Measurements from ENCODE around the gene PRKCE.

Gene PRKCE

DNA sequence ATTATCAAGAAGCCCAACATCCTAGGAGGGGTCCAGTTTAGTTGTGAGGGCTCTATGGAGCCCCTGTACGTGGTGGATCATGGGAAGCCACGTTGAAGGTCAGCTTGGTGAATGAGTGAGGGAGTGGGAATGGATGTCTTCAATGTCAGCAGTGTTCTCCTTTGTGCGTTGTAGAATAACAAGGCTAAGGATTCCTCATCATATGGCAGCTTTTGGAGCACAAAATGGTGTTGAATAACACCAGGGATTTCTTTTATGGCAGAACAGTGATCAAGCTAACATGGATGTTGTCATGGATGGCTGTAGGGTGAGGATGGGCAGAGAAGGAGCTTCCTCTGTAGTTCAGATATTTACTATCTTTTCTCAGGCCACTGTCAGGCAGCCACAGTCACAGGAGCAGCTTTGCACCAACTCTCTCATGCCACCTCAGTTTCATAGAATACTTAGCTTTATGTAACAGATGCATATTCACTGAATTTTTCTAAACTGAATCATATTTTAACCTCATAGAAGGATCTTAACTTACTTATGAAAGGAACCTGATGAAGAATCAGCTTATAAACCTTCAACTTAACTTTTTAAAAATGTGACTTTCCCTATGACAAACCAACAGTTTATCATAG lies 361.3 kb downstream of the PRKCE start:
- no peak for DNase-seq (ENCODE audit: low read depth, low spot score)

DNA sequence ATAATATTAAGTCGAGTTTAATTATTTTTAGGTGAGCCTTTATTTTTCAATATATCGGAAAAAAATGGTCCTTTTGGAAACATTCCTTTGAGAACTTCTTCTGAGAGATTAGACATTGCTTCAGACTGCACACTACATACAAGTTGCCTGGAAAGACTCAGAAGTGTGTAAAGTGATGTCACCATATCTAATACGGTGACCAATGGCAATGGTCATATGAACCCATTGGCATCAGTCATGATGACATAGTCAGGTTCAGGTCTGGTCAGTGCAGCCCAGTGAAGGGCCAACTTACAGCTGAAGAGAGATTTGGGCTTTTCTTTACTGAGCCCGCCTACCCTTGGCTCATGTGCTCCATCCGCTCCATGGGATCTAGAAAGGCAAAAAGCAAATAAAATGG lies 362.3 kb downstream of the PRKCE start:
- DNase-seq (ENCODE audit: low read depth, low spot score): no peak

DNA sequence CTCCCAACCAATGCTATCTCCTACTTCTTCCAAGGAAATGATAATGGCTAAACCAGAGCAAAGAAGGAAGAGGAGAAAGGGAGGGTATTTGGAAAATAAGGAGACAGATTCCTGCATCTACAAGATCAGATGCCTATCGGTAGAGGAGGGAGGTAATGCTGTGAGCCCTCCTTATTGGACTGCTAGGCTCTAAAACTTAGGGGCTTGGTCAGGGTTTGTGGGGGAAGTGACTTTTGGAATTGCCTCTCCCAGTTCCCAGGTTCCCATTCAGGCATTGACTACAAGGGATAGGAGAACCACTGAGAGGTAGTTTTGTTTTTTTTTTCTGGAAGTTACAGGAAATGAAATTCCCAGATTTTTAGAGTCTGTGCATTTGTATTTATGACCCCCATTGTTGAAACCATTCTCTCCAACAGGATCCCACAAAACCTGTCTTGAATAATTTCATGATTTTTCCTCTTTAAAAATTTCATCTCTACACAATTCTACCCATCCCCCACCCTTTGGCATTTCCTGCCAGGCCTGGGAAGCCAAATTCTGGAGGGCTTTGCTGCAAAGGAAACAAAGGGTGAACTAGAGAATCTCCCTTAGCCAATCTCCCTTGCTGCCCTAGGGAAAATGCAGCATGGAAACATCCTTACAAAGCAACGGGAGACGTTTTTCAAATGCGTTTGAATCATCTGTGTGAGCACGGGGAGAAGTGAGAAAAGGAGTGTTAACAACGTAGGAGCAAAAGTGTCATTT lies 363.6 kb downstream of the PRKCE start:
- peak; percentile 81 for DNase-seq (ENCODE audit: low read depth, low spot score)

DNA sequence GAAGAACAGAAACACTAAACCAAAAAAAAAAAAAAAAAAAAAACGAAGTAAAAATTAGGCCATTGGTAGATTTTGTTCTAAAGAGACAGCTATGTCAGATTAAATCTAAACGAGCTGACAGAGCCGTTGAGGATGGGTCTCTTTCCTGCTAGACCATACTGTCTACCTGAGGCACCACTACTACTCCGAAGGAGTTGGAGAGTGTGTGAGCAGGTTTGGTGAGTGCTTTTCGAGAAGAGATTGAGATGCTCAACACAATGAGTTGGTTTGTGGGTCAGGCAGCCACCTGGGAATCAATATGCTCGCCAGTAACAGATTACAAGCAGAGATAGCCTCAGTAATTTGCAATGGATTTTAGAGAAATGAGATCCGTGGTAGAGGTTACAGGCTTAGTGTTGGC lies 364.2 kb downstream of the PRKCE start:
- peak; percentile 69 for DNase-seq (ENCODE audit: low read depth, low spot score)

DNA sequence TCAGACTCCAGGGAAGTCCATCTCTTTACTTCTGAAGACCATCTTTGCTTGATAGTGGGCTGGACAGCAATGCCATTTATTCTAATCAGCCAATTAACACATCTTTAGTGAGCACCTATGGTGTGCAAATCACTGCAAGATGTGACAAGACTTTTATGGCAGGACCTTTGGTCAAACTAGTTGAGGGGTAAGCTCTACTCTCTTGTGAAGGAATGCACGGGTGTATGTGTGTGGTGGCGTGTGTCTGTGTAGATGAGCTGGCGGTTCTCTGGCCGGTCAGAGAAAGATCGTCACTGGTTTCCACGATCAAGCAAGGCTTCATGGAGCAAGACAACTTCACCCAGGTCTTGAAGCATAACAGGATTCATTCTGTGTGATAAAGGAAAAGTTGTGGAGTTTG lies 364.6 kb downstream of the PRKCE start:
- peak; percentile 14 for DNase-seq (ENCODE audit: low read depth, low spot score)

DNA sequence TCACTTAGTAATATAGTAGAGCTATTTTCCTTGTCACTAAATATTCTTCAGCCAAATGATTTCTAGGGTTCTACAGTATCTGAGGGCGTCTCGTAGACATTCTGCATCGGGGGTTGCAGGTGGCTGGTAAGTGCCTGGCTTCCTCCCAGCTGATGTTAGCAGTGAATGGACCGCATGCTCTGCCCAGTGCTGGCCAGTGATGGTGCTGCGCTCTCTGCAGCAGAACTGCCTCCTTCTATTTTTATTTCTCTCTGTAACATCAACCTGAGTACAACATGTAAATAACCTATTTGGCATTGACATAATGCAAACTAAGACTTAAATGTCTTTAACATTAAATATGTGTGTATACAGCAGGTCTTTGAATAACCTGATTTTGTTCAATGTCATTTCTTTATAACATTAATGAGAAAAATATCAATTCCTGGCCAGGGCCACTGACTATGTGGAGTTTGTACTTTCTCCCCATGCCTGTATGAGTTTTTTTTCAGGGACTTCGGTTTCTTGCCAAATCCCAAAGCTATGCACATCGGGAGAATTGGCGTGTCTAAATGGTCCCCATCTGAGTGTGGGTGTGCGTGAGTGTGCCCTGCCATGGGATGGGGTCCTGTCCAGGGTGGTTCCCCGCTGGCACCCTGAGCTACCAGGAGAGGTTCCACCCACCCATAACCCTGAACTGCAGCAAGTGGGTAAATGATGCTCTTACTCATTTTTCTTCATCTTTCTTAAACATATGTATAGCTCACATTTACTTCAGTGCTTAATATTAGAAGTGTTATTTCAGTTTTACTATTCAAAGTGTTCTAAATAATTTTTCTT lies 367.5 kb downstream of the PRKCE start:
- DNase-seq (ENCODE audit: low read depth, low spot score): no peak

DNA sequence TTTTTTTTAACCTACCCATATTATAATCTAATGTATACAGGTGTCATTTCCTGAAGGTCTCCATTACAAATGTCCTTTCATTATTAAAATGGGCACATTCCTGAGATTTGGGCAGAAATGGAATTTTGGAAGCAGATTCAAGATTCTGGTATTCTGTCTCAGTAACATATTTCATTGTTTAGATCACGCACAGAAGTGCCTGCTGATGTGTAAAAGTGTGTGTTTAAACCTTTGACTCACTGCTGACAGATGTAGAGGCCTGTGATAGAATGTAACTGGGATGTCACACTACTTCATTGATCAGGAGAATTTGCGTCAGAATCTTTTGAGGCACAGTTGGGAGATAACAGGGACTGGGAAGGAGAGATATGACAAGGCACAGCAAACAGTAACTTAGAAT lies 368.9 kb downstream of the PRKCE start:
- no peak for DNase-seq (ENCODE audit: low read depth, low spot score)

DNA sequence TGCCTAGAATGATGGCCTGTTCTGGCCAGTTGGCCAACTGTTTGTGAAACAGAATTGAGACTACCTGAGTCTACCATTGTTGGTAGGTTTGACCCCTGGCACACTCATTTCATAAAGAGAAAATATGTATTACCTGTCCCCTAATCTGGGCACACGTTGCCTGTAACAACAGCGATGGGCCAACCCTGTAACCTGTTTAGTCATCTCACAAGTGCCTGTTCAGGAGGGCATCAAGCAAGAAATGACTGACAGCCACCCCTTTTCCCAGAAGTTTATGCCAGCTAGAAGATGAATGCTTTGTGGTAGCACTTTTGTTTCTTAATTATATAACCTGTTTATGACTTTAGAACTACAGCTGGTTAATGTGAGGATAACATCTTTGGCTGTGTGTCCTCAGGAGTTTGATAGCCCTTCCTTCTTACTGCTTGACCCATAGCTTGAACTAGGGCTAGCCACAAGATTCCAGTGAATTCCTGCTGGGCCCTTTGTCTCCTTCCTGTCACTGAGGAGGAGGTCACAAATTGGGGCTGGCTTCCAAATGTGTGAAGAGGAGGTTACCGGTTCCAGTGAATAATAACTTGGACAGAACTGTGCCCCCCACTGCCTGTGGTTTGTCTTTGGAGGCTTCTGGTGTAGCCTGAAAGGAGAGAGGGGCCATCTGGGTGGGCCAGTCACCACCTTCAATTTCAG lies 371.8 kb downstream of the PRKCE start:
- no peak for DNase-seq (ENCODE audit: low read depth, low spot score)

DNA sequence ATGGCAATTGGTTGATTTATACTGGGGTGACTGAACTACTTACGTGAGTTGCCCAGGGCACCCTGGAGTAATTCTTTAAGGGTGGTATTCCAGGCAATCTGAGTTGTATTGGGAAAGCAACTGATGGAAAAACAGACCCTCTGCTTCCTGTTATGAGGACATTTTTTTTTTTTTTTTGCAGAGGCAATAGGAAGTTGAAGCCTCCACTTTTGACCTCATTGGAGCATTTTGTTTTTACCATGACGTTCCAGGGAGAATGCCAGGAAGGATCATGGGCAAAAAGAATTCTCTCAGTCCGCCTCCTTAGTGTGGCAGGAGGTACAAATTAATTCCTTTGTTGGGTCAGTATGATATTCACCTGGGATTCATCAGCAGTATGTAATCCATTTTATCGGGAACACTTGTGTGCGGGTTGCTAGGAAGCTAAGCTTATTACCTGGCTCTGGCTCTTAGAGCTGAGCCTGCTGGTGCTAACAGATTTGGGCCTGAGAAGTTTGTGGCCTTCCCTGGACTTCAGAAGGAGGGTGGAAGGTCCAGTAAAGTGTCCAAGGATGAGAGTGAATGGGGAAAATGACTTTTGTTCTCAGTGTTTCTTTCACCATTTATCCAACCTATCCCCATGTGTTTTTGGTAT lies 372.8 kb downstream of the PRKCE start:
- no peak for DNase-seq (ENCODE audit: low read depth, low spot score)

DNA sequence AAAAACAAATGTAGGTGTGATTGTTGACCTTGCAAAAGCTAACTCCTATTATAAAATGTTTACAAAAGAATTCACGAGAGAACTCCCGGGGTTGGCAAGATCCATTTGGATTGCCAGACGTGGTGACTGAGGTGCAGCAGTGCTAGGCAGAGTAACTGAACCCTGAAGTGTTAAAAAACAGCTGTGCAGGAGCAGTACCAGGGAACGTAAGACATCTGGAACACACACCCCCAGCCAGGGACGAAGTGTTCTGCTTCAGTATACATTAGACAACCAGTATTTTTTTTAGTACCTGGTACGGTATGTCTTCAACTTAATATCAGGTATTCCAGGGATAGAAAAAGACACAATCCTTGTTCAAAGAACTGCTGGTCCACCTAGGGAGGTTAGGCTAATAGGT lies 373.6 kb downstream of the PRKCE start:
- DNase-seq (ENCODE audit: low read depth, low spot score): no peak

DNA sequence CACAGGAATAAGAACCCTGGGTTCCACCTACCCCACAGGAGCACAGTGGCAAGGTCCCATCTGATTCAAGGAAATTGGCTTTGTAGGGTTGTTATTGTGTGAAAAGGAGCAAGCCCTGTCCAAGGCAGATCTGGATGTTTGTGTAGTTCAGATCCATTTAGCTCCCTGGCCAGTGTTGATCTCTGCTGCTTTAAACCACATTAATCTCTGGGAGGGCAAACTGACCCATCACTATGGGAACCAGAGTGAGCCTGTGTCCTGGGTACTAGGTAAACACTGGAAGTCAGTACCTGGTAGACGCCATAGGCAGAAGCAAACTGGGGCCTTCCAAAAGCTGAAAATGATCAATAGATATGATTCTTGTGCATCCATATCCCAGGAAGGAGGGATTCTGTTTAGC lies 374.2 kb downstream of the PRKCE start:
- no peak for DNase-seq (ENCODE audit: low read depth, low spot score)

DNA sequence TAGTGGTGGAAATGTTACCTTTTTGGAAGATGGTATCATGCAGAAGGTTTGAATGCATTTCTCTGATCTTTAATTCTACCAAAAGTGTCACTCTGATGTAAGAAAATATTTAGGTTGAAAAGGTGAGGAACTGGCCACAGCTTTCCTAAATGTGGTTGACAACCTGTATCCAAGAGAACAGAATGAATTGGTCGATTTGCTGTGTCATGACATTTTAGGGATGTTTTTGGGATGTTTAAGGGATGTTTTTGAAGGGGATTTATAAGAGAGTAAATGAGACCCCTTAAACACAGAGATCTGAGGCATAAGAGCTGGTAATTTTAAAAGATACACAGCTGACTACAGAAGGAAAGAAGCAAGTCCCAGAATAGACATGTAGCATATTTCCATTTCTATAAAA lies 375.0 kb downstream of the PRKCE start:
- DNase-seq (ENCODE audit: low read depth, low spot score): no peak

DNA sequence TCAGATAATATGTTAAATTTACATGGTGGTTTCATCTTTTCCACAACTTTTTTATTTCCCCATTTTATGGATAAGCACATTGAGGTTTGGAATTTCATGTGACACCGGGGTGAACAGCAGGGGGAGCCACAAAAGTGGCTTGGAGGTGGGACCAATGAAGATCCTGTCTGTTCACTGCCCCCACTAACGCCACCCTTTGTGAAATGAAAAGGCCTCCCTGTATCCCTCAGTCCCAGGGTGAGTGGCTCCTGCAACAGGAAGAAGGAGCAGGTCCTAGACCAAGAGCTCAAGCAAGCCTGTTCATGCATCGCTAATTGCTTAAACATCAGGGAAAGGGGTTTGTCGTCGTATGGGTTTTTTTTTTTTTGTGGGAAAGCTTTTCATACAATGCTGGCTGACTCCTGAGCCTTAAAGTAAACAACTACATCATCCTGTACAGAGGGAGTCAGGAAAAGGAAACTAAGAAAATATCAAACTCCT lies 377.9 kb downstream of the PRKCE start:
- DNase-seq (ENCODE audit: low read depth, low spot score): no peak

DNA sequence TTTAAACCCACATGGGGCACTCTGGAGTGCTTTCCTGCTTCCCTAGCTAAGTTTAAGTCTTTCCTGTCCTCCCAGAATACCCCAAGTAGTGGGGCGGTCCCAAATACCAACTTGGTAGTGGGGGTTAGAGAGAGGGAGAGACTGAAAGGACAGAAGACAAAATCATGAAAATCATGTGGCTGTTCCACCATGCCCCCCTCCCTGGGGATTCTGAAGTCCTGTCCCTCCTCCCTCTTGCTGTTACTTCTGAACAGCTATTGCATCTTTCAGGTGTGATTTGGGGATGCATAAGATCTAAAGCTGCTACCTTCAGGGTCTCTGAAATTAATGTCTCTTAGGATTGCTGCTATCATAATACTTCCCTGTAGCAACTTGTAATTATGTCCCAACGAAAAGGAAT lies 378.9 kb downstream of the PRKCE start:
- DNase-seq (ENCODE audit: low read depth, low spot score): no peak

DNA sequence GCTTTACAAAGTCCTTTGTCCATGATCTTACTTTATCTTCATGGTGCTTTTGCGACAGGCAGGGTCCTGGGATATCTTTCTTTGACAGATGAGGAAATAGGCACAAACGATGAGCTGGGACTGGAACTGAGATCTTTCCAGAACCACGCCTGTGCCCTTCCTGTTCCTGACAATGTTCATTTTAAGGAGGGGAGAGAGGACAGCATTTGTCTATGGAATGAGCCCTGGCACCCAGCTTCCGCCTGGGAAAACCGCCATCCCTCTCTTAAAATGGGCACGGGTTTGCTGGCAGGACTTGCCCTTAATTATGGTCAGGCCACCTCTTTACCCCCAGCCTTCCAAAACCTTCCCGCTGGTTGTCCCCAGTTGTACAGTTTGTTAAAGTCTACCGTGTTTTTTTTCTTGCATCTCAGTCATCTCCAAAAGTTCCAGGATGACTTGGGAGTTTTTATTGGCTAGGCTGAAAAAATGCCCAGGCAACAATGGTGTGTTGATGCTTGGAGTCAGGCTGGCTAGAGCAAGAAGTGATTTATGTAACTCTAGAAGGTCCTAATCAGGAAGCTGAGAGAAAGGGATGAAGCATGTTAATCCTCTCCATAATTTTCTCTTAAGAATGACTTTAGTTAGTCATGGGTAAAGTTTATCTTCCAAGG lies 380.8 kb downstream of the PRKCE start:
- DNase-seq (ENCODE audit: low read depth, low spot score): no peak

DNA sequence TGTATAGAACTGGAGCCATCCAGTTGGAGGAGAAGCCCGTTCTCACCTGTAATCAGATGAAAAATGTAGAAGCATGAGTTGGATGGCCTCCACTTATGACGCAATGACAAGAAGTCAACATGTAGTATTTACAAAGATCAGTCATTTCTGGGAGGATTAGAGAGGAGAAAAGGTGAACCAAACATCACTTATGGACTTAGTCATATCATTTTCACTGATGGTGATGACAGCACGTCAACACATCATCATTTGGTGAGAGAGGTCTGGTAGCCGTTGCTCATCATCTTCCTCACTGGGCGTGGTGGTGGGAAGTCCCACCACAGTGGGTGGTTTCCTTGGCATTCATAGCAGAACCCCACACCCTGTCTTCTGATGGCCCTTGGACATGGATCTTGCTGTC lies 381.5 kb downstream of the PRKCE start:
- DNase-seq (ENCODE audit: low read depth, low spot score): no peak

DNA sequence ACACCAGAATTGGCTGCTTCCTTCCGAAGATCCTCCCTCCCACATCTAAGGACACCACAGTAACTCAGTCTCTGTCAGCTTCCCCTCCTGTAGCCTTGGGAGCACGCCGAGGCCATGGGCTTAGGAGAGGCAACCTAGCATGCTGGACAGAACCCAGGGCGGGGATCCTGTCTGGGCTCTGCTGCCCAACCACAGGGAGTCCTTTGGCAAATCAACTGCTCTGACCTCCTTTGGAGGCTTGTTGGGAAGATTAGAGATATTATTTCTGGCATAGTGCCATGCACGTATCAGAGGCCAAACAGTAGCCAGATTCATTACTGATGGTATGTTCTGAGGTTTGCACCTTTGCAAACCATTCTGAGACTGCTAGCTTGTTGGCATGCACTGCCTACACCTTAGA lies 383.1 kb downstream of the PRKCE start:
- DNase-seq (ENCODE audit: low read depth, low spot score): no peak

DNA sequence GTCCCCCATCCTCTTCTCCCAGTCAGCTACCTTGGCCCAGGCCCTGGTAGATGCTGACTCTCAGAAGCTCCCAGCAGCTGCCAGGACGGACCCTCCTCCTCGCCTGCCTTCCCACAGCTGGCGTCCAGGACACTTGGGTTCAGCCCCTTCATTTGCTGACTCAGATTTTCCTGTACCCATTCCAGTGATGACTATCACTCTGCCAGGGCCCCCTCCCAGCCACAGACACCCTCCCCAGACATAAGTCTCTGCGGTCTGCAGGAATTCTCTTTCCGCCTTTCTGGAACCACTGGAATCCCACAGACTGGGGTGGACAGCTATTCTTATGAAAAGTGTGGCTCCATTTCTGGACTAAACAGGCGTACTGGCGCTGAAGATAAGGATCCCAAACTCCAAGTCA lies 385.5 kb downstream of the PRKCE start:
- no peak for DNase-seq (ENCODE audit: low read depth, low spot score)

DNA sequence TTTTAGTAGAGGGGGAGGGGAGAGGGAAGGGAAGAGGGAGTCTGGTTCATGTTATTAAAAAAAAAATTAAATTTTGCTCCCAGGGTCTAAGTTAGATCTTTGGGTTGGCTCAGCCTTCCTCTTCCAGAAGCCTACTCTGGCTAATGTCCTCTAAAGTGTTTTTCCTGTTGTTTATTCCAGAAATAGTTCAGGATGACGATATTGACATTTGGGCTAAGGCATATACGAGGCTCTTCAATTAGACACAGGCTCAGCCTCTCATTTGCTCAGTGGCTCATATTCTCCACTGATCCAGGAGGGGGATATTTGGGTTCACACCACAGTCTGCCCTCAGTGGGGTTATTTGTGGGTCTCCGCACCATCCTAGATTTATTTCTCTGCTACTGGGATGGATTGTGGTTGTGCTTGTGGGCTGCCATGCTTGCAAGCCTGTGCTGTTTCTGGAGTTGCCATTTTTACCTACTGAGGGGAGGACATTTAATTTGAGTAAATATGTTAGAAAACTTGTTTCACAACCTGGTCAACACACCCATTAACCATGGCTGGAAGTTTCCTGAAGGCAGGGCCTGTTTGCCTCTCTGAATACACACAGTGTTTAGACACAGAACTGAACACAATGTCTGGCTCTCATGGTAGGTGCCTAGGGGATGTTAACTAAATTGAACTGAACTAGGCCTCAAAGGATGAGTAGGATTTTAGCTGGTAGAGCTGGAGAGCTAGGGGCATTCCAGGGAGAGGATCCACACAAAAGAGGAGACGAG lies 388.2 kb downstream of the PRKCE start:
- no peak for DNase-seq (ENCODE audit: low read depth, low spot score)

DNA sequence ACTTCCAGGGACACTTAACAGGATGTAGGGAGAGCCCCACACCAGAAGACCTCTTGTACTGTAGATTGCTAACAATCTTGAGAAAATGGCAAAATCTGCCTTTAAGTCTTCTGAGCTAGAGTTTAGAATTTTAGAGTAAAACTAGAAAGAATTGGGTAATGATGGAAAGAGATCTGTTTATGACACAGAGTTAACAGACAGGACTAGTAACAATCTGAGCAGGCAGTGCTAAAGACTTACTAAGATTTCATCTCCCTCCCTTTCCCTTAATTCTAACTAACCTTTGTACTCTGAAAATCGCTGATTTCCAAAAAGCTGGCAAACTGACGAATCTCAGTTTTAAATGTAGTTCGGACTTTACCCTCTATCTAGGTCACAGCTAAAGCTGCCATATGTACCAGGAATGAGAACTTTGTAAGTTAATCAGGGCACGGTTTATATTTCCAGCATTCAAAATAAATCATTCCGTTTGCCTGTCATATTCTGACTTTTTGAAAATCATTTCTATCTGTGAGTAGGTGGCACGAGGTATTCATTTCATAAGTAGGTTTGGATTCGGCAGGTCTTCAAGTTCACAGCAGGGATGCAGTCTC lies 389.2 kb downstream of the PRKCE start:
- no peak for DNase-seq (ENCODE audit: low read depth, low spot score)
